Motor neuron (in vitro differentiated cells): ENCODE measurements around the gene VWA1. TPM values are rescaled to one million over a fixed set of nuclear protein-coding genes. Genes with fewer than 3 reads are reported as not detected.
"Not testable (repeated sequence)": the region's sequence is repeated elsewhere in the genome, so short reads cannot be mapped to it uniquely, and the experiment has no call there.

Source experiments
- ATAC-seq, 8 experiments: fragments of 200-7000 bp; cut with Tn5 transposase; replicated peaks in 6 of 8; 2 replicates each; pipeline ENCODE4 v1.8.0; 2021; ENCODE audit warnings: mild to moderate bottlenecking in 8 of 8, moderate library complexity in 8 of 8
- H3K27ac ChIP-seq, 2 donors: fragments of 250-450 bp; sonication (Bioruptor Pico); 2 replicates each; pipeline ENCODE4 v1.9.0; 2021; ENCODE audit warnings: antibody characterized with exemption in 2 of 2, mild to moderate bottlenecking in 2 of 2, moderate library complexity in 1 of 2
- H3K4me1 ChIP-seq, 2 donors: fragments of 250-450 bp; sonication (Bioruptor Pico); replicated peaks in 1 of 2; 2 replicates each; pipeline ENCODE4 v1.6.1; 2021; ENCODE audit warnings: antibody characterized with exemption in 2 of 2, mild to moderate bottlenecking in 2 of 2, moderate library complexity in 1 of 2
- H3K4me3 ChIP-seq, 5 donors: fragments of 250-450 bp; sonication (Bioruptor Pico); 2 replicates each; pipeline ENCODE4 v1.9.0; 2021; ENCODE audit warnings: antibody characterized with exemption in 5 of 5, mild to moderate bottlenecking in 5 of 5, moderate library complexity in 4 of 5
- WGBS, 10 experiments: fragments of 450-650 bp; shearing (Covaris generic); methylation state at CpG; one replicate each; pipeline ENCODE4 v1.0.0; 2022; 5-methylcytosine and 5-hydroxymethylcytosine counted together
- in situ Hi-C, 9 experiments: fragments of 400-800 bp; cut with MboI; loops; one replicate each; pipeline ENCODE4 v1.15.0; 2021; ENCODE audit warnings: low sequenced_read_pairs in 9 of 9, low pct_unique_long_range_greater_than_20kb in 2 of 9; ENCODE audit not compliant: unreplicated experiment in 9 of 9
- total RNA-seq, 8 experiments: library from RNA; unstranded; fragments of 300-600 nt; gene quantifications; 2 replicates each; pipeline versions ENCODE4 v1.2.3 to v1.2.4, GENCODE V29; 2022

Gene VWA1
- total RNA-seq, 8 experiments from 2014 or later: 0.51 to 19.5 (median 5.8) TPM

GRCh38 chr1:1410238-1410637, 25.3 kb upstream of the VWA1 start:
- Histone ChIP-seq H3K27ac (peak overlapping the region; percentile 54 to 79), H3K4me1 (peaks cover 33 to 43% of the 10 kb centered on the region in 2 donors), H3K4me3 (peak overlapping the region in 1 of 5 donors; percentile 12)
- in situ Hi-C loops, ATAC-seq: not testable (repeated sequence)
- 18 to 100% (median 25%) methylated on average over 1 to 7 of the region's 8 CpGs; no CpG with 5 or more reads in 5 of the 10 experiments for WGBS, 10 experiments

DNA sequence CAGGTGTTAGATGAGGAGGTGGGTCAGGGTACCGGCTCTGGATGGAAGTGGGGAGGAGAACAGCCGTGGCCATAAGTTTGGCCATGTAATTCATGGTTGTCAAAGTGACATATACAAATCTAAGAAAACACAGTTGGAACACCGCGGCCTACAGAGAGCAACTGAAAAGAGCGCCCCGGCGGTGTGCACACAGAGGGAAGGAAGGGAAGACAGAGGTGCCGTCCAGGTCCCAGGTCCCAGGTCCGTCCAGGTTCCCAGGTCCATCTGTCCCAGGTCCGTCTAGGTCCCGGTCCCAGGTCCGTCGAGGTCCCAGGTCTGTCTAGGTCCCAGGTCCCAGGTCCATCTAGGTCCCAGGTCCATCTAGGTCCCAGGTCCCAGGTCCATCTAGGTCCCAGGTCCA, 23.9 kb upstream of the VWA1 start:
- WGBS, 10 experiments: 95 to 100% (median 99%) methylated on average over 1 to 10 of the region's 13 CpGs; no CpG with 5 or more reads in 2 of the 10 experiments
- in situ Hi-C loops: no loop called here
- Histone ChIP-seq H3K4me3 (no peak overlapping the region), H3K27ac (no peak overlapping the region), H3K4me1 (peaks cover 24 to 34% of the 10 kb centered on the region in 2 donors)
- no peak for ATAC-seq

GRCh38 chr1:1412311-1412902, 23.1 kb upstream of the VWA1 start:
- H3K27ac ChIP-seq, ATAC-seq, H3K4me3 ChIP-seq, in situ Hi-C loops: not testable (repeated sequence)
- H3K4me1 ChIP-seq: peaks cover 25 to 38% of the 10 kb centered on the region in 2 donors
- 28 to 100% (median 96%) methylated on average over 1 to 11 of the region's 11 CpGs; no CpG with 5 or more reads in 3 of the 10 experiments for WGBS, 10 experiments

GRCh38 chr1:1415751-1416150, 19.7 kb upstream of the VWA1 start:
- ATAC-seq: no peak
- 71 to 81% (median 78%) methylated on average over 3 to 12 of the region's 13 CpGs; no CpG with 5 or more reads in 6 of the 10 experiments for WGBS, 10 experiments
- in situ Hi-C loops: no loop called here
- Histone ChIP-seq H3K4me3 (no peak overlapping the region), H3K4me1 (peaks cover 19 to 26% of the 10 kb centered on the region in 2 donors), H3K27ac (no peak overlapping the region)

- 29 to 82% (median 63%) methylated on average over 1 to 5 of the region's 5 CpGs; no CpG with 5 or more reads in 1 of the 10 experiments for WGBS, 10 experiments
- ATAC-seq, in situ Hi-C loops, H3K27ac ChIP-seq, H3K4me3 ChIP-seq: not testable (repeated sequence)
- H3K4me1 ChIP-seq: peaks cover 30 to 31% of the 10 kb centered on the region in 2 donors
Measured at GRCh38 chr1:1417396-1417795, 18.1 kb upstream of the VWA1 start.

DNA sequence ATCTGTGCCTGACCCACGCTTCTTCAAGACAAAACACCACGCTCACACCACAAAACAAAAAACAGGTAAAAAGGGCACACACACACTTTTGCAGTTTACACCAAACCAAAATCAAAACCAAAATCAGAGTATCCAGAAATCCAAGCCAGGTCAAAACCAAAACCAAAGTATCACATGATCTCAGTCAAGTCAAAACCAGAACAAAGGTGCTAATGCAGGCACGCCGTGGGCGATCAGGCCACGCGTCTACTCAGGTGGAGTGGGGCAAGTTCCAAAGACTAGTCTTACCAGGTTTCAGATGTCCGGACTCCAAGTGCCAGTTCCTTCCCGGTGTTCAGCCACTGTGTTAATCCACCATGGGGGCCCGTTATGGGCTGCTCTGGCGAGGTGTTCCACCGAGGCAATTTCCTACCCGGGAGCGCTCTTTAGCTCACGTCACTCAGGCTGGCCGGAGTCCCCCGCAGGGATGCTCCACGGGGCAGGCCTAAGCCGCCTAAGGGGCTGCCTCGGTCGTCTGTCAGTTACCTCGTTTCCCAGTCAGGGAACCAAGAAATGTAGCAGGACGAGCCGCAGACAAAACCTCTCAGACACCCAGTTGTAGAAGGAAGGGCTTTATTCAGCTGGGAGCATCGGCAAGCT, 17.5 kb upstream of the VWA1 start:
- H3K4me3 ChIP-seq, in situ Hi-C loops, ATAC-seq: not testable (repeated sequence)
- peaks cover 32 to 35% of the 10 kb centered on the region in 2 donors for H3K4me1 ChIP-seq
- 80 to 94% (median 83%) methylated on average over 1 to 18 of the region's 25 CpGs; no CpG with 5 or more reads in 1 of the 10 experiments for WGBS, 10 experiments
- peak overlapping the region in 1 of 2 donors; percentile 42 for H3K27ac ChIP-seq

DNA sequence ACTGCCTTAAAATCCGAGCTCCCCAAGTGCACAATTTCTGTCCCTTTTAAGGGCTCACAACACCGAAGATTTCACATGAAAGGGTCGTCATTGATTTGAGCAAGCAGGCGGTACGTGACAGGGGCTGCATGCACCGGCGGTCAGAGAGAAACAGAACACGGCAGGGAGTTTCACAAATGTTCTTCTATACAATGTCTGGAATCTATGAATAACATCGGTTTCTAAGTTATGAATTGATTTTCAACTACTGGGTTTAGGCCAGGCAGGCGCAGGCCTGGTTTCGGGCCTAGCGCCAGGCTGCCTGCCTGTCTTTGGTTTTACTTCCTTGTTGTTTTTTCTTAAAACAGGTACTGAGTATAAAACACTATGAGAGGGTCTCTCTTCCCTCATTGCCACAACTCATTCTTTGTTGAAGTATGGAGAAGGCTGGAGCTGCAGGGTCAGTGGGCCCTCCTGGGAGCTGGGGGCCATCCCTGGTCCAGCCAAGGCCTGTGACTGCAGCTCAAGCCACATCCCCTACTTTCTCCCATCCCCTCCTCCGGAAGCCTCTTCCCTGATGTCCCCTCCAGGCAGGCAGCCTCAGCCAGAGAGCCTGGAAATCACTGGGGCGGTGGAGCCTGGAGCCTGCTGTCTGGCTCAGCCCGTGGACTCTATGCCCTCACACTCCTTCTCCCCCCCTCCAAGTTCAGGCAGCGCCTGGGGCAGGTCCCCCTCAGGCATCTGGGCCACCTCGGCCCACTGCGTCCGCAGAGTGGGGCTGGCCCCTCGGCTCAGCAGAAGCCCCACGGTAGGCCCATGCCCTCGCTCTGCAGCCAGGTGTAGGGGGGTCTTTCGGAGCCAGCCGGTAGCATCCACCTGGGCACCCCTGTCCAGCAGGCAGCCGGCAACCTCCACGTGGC, 16.8 kb upstream of the VWA1 start:
- in situ Hi-C loops: no loop called here
- peaks cover 32 to 37% of the 10 kb centered on the region in 2 donors for H3K4me1 ChIP-seq
- peak in 3 of 8 experiments; percentile 7 to 11 (median 10) for ATAC-seq
- peak overlapping the region in 1 of 2 donors; percentile 42 for H3K27ac ChIP-seq
- 58 to 93% (median 80%) methylated on average over 2 to 20 of the region's 26 CpGs; no CpG with 5 or more reads in 1 of the 10 experiments for WGBS, 10 experiments
- H3K4me3 ChIP-seq: no peak overlapping the region

GRCh38 chr1:1419363-1419812, 16.1 kb upstream of the VWA1 start:
- in situ Hi-C loops: no loop called here
- 69 to 94% (median 88%) methylated on average over 1 to 8 of the region's 21 CpGs; no CpG with 5 or more reads in 5 of the 10 experiments for WGBS, 10 experiments
- Histone ChIP-seq H3K4me1 (peaks cover 32 to 37% of the 10 kb centered on the region in 2 donors), H3K4me3 (no peak overlapping the region), H3K27ac (no peak overlapping the region)
- ATAC-seq: peak in 1 of 8 experiments; percentile 1

- no peak overlapping the region for H3K4me3 ChIP-seq
- H3K27ac ChIP-seq: no peak overlapping the region
- WGBS, 10 experiments: 70 to 100% methylated on average over 1 to 2 of the region's 112 CpGs; no CpG with 5 or more reads in 8 of the 10 experiments
- in situ Hi-C loops: no loop called here
- peaks cover 32 to 37% of the 10 kb centered on the region in 2 donors for H3K4me1 ChIP-seq
- peak in 6 of 8 experiments; percentile 12 to 90 (median 51) for ATAC-seq
Measured at GRCh38 chr1:1419813-1420653, 15.5 kb upstream of the VWA1 start.

GRCh38 chr1:1420654-1421141, 14.8 kb upstream of the VWA1 start:
- in situ Hi-C loops: no loop called here
- peaks cover 36 to 40% of the 10 kb centered on the region in 2 donors for H3K4me1 ChIP-seq
- peak overlapping the region in 1 of 2 donors; percentile 21 for H3K27ac ChIP-seq
- no peak overlapping the region for H3K4me3 ChIP-seq
- ATAC-seq: peak in 5 of 8 experiments; percentile 1 to 14 (median 5)
- WGBS, 10 experiments: 100% methylated on average over 1 of the region's 12 CpGs; no CpG with 5 or more reads in 9 of the 10 experiments

- peak within 1 kb of the TSS in 1 of 2 donors; percentile 21 for H3K27ac ChIP-seq
Measured at GRCh38 chr1:1421147-1421906, 14.2 kb upstream of the VWA1 start, which contains the start of gene ANKRD65. ANKRD65 (minus strand) TSS chr1:1421276; CDS start chr1:1421005, 271 bp downstream.

More at GRCh38 chr1:1421147-1421906, 14.2 kb upstream of the VWA1 start, which contains the start of gene ANKRD65:
- in situ Hi-C loops: no loop called here
- Histone ChIP-seq H3K4me1 (peaks cover 42 to 46% of the 10 kb centered on the region in 2 donors), H3K4me3 (no peak within 1 kb of the TSS)
- ATAC-seq: peak in 5 of 8 experiments; percentile 40 to 74 (median 58)
- WGBS, 10 experiments: 50 to 84% (median 66%) methylated on average over 1 to 6 of the region's 18 CpGs; no CpG with 5 or more reads in 6 of the 10 experiments
